ENCODE results near the gene TCFL5.
A peak's percentile ranks its signal among the peaks of the same experiment; 100 is the strongest.

The TCFL5 gene

GRCh38 chr20:62818592-62819493, 42.8 kb downstream of the TCFL5 start:
- ChIA-PET CTCF (interaction anchor here (1.4 to 2.3 kb wide), 2 partner anchors 10 to 18 kb away, joined by 3 to 7 read pairs; no protein-coding TSS in a partner anchor), POLR2A (no interaction called here)
- Histone ChIP-seq H3K27ac (ENCODE audit: insufficient read depth in 1 of 2, low read depth in 1 of 2, low read length in 2 of 2, poor library complexity in 1 of 2, severe bottlenecking in 2 of 2) (no peak overlapping the region), H3K9me3 (ENCODE audit: control extremely low read depth in 1 of 5, control insufficient read depth in 4 of 5, insufficient read depth in 2 of 5, low read depth in 1 of 5, low read length in 4 of 5) (no peaks in the 10 kb centered on the region), H3K4me3 (ENCODE audit: control insufficient read depth in 1 of 7, extremely low read depth in 1 of 7, insufficient read depth in 4 of 7, low read depth in 2 of 7, low read length in 6 of 7) (peak overlapping the region in 1 of 7 experiments; percentile 42), H3K36me3 (ENCODE audit: control insufficient read depth in 4 of 4, insufficient read depth in 4 of 4, low read length in 3 of 4) (peaks cover 0 to 3% (median 2%) of the 10 kb centered on the region in 4 experiments), H3K4me1 (ENCODE audit: control extremely low read depth in 1 of 4, control insufficient read depth in 4 of 4, insufficient read depth in 4 of 4, low read length in 3 of 4) (peaks cover 0 to 42% (median 22%) of the 10 kb centered on the region in 4 experiments), H3K27me3 (replicated peaks in 2 of 5; ENCODE audit: control insufficient read depth in 4 of 5, insufficient read depth in 5 of 5, low read length in 4 of 5) (peaks cover 0 to 45% (median 23%) of the 10 kb centered on the region in 5 experiments)
- peak in 1 of 3 donors; percentile 35 for DNase-seq
- WGBS (ENCODE audit: insufficient coverage), result 14% methylated on average over 15 of the region's 25 CpGs

DNA sequence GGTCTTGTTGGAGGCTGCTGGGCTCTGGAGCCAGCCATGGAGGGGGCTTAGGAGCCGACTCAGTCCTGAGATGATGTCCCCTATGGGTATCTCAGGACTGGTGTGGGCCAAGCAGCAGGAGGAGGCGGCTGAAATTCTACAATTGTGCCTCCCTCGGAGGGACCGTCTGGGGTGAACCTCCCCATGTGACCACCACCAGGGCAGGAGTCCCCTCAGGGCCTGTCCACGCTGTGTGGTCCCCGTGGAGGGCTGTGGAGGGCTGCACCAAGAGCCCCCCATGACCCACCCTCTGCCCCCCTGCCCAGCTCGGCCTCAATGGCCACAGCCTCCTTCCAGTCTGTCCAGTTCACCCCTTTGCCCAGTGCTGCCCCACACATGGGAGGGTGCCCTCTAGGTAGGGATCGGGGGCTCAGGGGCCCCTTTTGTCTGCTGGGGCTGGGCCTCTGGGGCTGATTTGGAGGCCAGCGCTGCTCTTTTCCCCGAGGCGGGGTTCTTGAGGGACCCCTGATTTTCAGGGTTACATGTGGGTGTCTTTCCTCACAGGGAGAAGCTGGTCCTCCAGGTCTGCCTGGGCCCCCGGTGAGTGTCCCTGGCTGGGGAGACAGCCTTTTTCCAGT, 43.5 kb downstream of the TCFL5 start:
- DNase-seq, result no peak
- Histone ChIP-seq H3K36me3 (ENCODE audit: control insufficient read depth in 4 of 4, insufficient read depth in 4 of 4, low read length in 3 of 4) (peaks cover 0 to 8% (median 6%) of the 10 kb centered on the region in 4 experiments), H3K27me3 (replicated peaks in 2 of 5; ENCODE audit: control insufficient read depth in 4 of 5, insufficient read depth in 5 of 5, low read length in 4 of 5) (peaks cover 0 to 45% (median 23%) of the 10 kb centered on the region in 5 experiments), H3K4me1 (ENCODE audit: control extremely low read depth in 1 of 4, control insufficient read depth in 4 of 4, insufficient read depth in 4 of 4, low read length in 3 of 4) (peaks cover 0 to 39% (median 22%) of the 10 kb centered on the region in 4 experiments), H3K4me3 (ENCODE audit: control insufficient read depth in 1 of 7, extremely low read depth in 1 of 7, insufficient read depth in 4 of 7, low read depth in 2 of 7, low read length in 6 of 7) (no peak overlapping the region), H3K9me3 (ENCODE audit: control extremely low read depth in 1 of 5, control insufficient read depth in 4 of 5, insufficient read depth in 2 of 5, low read depth in 1 of 5, low read length in 4 of 5) (no peaks in the 10 kb centered on the region), H3K27ac (ENCODE audit: insufficient read depth in 1 of 2, low read depth in 1 of 2, low read length in 2 of 2, poor library complexity in 1 of 2, severe bottlenecking in 2 of 2) (no peak overlapping the region)
- 86% methylated on average over 8 of the region's 12 CpGs for WGBS (ENCODE audit: insufficient coverage)
- ChIA-PET CTCF (interaction anchor here (2.3 kb wide), 1 partner anchor 9 kb away, joined by 7 read pairs; no protein-coding TSS in a partner anchor), POLR2A (no interaction called here)

- 9% methylated on average over 53 of the region's 108 CpGs for WGBS (ENCODE audit: insufficient coverage)
- no peak within 1 kb of the TSS for H3K27ac ChIP-seq (ENCODE audit: insufficient read depth in 1 of 2, low read depth in 1 of 2, low read length in 2 of 2, poor library complexity in 1 of 2, severe bottlenecking in 2 of 2)
- DNase-seq, result no peak
- ChIA-PET CTCF (interaction anchor here (0.6 to 2.3 kb wide), 3 partner anchors 8 to 117 kb away, joined by 3 to 7 read pairs (median 3); no protein-coding TSS in a partner anchor), POLR2A (no interaction called here)
- peaks cover 0 to 36% (median 22%) of the 10 kb centered on the region in 4 experiments for H3K4me1 ChIP-seq (ENCODE audit: control extremely low read depth in 1 of 4, control insufficient read depth in 4 of 4, insufficient read depth in 4 of 4, low read length in 3 of 4)
- peaks cover 0 to 45% (median 23%) of the 10 kb centered on the region in 5 experiments for H3K27me3 ChIP-seq (replicated peaks in 2 of 5; ENCODE audit: control insufficient read depth in 4 of 5, insufficient read depth in 5 of 5, low read length in 4 of 5)
- peaks cover 2 to 16% (median 11%) of the 10 kb centered on the region in 4 experiments for H3K36me3 ChIP-seq (ENCODE audit: control insufficient read depth in 4 of 4, insufficient read depth in 4 of 4, low read length in 3 of 4)
- H3K4me3 ChIP-seq (ENCODE audit: control insufficient read depth in 1 of 7, extremely low read depth in 1 of 7, insufficient read depth in 4 of 7, low read depth in 2 of 7, low read length in 6 of 7), result peak within 1 kb of the TSS in 4 of 7 experiments; percentile 23 to 53 (median 44)
- no peaks in the 10 kb centered on the region for H3K9me3 ChIP-seq (ENCODE audit: control extremely low read depth in 1 of 5, control insufficient read depth in 4 of 5, insufficient read depth in 2 of 5, low read depth in 1 of 5, low read length in 4 of 5)
Observed at GRCh38 chr20:62816884-62817873, 44.4 kb downstream of the TCFL5 start, which contains the start of gene COL9A3. COL9A3 (plus strand) TSS chr20:62817050; CDS start chr20:62817065, 15 bp downstream.

GRCh38 chr20:62816031-62816883, 45.4 kb downstream of the TCFL5 start:
- Histone ChIP-seq H3K9me3 (ENCODE audit: control extremely low read depth in 1 of 5, control insufficient read depth in 4 of 5, insufficient read depth in 2 of 5, low read depth in 1 of 5, low read length in 4 of 5) (no peaks in the 10 kb centered on the region), H3K4me1 (ENCODE audit: control extremely low read depth in 1 of 4, control insufficient read depth in 4 of 4, insufficient read depth in 4 of 4, low read length in 3 of 4) (peaks cover 0 to 36% (median 22%) of the 10 kb centered on the region in 4 experiments), H3K27ac (ENCODE audit: insufficient read depth in 1 of 2, low read depth in 1 of 2, low read length in 2 of 2, poor library complexity in 1 of 2, severe bottlenecking in 2 of 2) (no peak overlapping the region), H3K27me3 (replicated peaks in 2 of 5; ENCODE audit: control insufficient read depth in 4 of 5, insufficient read depth in 5 of 5, low read length in 4 of 5) (peaks cover 0 to 45% (median 23%) of the 10 kb centered on the region in 5 experiments), H3K36me3 (ENCODE audit: control insufficient read depth in 4 of 4, insufficient read depth in 4 of 4, low read length in 3 of 4) (peaks cover 2 to 25% (median 16%) of the 10 kb centered on the region in 4 experiments), H3K4me3 (ENCODE audit: control insufficient read depth in 1 of 7, extremely low read depth in 1 of 7, insufficient read depth in 4 of 7, low read depth in 2 of 7, low read length in 6 of 7) (peak overlapping the region in 4 of 7 experiments; percentile 23 to 53 (median 44))
- ChIA-PET CTCF (interaction anchor here (0.6 to 2.3 kb wide), 4 partner anchors 7 to 116 kb away, joined by 3 to 7 read pairs (median 4); partner anchors contain the start of gene OGFR), POLR2A (no interaction called here)
- WGBS (ENCODE audit: insufficient coverage), result 4% methylated on average over 40 of the region's 57 CpGs
- no peak for DNase-seq

GRCh38 chr20:62815066-62815991, 46.3 kb downstream of the TCFL5 start:
- Histone ChIP-seq H3K27ac (ENCODE audit: insufficient read depth in 1 of 2, low read depth in 1 of 2, low read length in 2 of 2, poor library complexity in 1 of 2, severe bottlenecking in 2 of 2) (no peak overlapping the region), H3K4me3 (ENCODE audit: control insufficient read depth in 1 of 7, extremely low read depth in 1 of 7, insufficient read depth in 4 of 7, low read depth in 2 of 7, low read length in 6 of 7) (no peak overlapping the region), H3K27me3 (replicated peaks in 2 of 5; ENCODE audit: control insufficient read depth in 4 of 5, insufficient read depth in 5 of 5, low read length in 4 of 5) (peaks cover 0 to 45% (median 21%) of the 10 kb centered on the region in 5 experiments), H3K36me3 (ENCODE audit: control insufficient read depth in 4 of 4, insufficient read depth in 4 of 4, low read length in 3 of 4) (peaks cover 3 to 34% (median 23%) of the 10 kb centered on the region in 4 experiments), H3K4me1 (ENCODE audit: control extremely low read depth in 1 of 4, control insufficient read depth in 4 of 4, insufficient read depth in 4 of 4, low read length in 3 of 4) (peaks cover 0 to 36% (median 22%) of the 10 kb centered on the region in 4 experiments), H3K9me3 (ENCODE audit: control extremely low read depth in 1 of 5, control insufficient read depth in 4 of 5, insufficient read depth in 2 of 5, low read depth in 1 of 5, low read length in 4 of 5) (no peaks in the 10 kb centered on the region)
- no peak for DNase-seq
- 29% methylated on average over 24 of the region's 24 CpGs for WGBS (ENCODE audit: insufficient coverage)
- POLR2A ChIA-PET, result no interaction called here
- CTCF ChIA-PET, result interaction anchor here (1.1 to 1.9 kb wide), 3 partner anchors 11 to 79 kb away, joined by 3 to 6 read pairs (median 3); partner anchors contain the start of gene OGFR

Measured in common myeloid progenitor, CD34-positive (primary cell).